ENCODE measurements around the gene METTL5. TPM values are rescaled to one million over a fixed set of nuclear protein-coding genes. Genes with fewer than 3 reads are reported as not detected.
"Not testable (repeated sequence)": the region's sequence is repeated elsewhere in the genome, so short reads cannot be mapped to it uniquely, and the experiment has no call there.

METTL5 gene
- total RNA-seq, 2 experiments from 2014 or later, result 63.4 to 63.6 TPM

DNA sequence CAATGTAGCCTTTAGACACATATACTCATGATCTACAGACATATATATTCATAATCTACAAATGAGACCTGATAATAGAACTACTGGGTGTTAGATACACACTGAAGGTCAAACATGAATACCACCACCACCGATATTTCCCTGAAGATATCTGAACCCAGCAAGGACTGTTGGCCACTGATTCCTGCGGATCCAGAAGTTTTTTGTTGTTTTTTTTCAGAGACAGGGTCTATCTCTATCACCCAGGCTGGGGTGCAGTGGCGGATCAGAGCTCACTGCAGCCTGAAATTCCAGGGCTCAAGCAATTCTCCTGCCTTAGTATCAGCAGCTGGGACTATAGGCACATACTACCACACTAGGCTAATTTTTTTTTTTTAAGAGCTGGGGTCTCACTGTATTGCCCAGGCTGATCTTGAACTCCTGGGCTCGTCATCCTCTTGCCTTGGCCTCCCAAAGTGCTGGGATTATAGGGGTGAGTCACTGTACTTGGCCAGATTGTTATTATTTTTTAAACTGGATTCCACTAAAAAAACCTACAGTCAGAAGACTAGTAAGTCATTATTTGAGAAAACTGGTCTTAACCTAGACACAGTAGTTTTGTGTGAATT, 1.8 kb downstream of the METTL5 start:
- ChIA-PET CTCF (no interaction called here), POLR2A (no interaction called here)
- Mint-ChIP-seq H3K27me3 (no peaks in the 10 kb centered on the region), H3K36me3 (ENCODE audit: low read depth) (peaks cover 44% of the 10 kb centered on the region), H3K4me3 (peak overlapping the region; percentile 49), H3K4me1 (peaks cover 60% of the 10 kb centered on the region), H3K9me3 (no peaks in the 10 kb centered on the region), H3K27ac (no peak overlapping the region)
- DNase-seq, result no peak

DNA sequence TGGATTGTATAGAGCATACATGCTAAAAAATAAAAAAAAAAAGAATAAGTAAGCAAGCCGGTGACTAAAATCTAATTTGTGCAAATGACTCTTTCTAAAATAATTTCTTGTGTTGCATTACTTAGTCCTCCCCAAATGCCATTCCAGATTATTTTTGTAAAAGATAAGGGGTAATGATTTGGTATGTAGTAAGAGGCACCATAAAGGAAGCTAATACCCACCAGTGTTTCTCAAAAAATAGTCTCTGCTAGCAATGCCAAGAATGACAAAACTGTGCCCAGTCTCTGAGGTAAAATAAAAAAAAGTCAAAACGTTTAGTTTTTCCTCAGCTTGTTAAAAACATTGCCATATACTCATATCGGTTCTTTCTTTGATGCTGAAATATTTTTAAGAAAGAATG, 2.7 kb downstream of the METTL5 start:
- POLR2A ChIA-PET, result no interaction called here
- no peak for DNase-seq
- Mint-ChIP-seq H3K36me3 (ENCODE audit: low read depth) (peaks cover 52% of the 10 kb centered on the region), H3K27ac (no peak overlapping the region), H3K4me3 (no peak overlapping the region), H3K9me3 (no peaks in the 10 kb centered on the region), H3K27me3 (no peaks in the 10 kb centered on the region), H3K4me1 (peaks cover 59% of the 10 kb centered on the region)
- CTCF ChIA-PET, result interaction anchor here (0.6 kb wide), 1 partner anchor 237 kb away, joined by 3 read pairs; no protein-coding TSS in a partner anchor

DNA sequence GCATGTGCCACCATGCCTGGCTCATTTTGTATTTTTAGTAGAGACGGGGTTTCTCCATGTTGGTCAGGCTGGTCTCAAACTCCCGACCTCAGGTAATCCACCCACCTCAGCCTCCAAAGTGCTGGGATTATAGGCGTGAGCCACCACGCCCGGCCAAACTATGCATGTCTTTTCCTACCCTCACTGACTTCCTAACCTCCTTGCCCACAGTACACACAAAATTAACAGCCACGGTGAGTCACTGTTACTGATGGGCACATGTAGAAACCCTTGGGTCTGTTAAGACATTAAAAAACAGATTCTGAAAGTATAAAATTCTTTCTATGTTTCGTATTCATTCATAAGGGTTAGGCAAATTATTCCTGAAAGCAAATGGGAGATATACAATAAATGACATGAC, 4.6 kb downstream of the METTL5 start:
- H3K9me3 Mint-ChIP-seq, CTCF ChIA-PET, DNase-seq, H3K27me3 Mint-ChIP-seq, H3K4me3 Mint-ChIP-seq: not testable (repeated sequence)
- Mint-ChIP-seq H3K4me1 (peaks cover 52% of the 10 kb centered on the region), H3K36me3 (ENCODE audit: low read depth) (peaks cover 70% of the 10 kb centered on the region), H3K27ac (peak overlapping the region; percentile 10)
- POLR2A ChIA-PET, result interaction anchor here (2.6 kb wide), 1 partner anchor 8 kb away, joined by 11 read pairs; no protein-coding TSS in a partner anchor

DNA sequence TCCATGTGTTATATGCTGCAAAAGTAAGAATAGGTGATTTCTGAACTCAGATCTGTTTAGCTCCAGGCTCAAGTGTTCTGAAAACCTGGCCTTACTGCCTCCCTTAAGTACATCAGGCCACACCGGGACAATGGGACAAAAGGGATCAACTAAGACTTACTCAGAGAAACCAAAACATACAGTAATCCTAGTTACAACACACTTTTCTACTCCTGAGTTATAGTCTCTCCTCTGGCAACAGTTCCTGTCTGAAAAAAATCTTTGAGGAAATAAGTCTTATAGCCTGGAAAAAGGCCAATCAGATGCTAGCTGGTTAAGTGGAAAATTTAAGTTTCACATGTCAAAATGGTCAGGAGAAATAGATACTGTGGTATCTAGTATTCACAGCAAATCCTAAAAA, 5.6 kb downstream of the METTL5 start:
- no peak for DNase-seq
- POLR2A ChIA-PET, result interaction anchor here (2.6 kb wide), 1 partner anchor 9 kb away, joined by 11 read pairs; no protein-coding TSS in a partner anchor
- Mint-ChIP-seq H3K36me3 (ENCODE audit: low read depth) (peaks cover 75% of the 10 kb centered on the region), H3K4me3 (no peak overlapping the region), H3K9me3 (no peaks in the 10 kb centered on the region), H3K27me3 (no peaks in the 10 kb centered on the region), H3K4me1 (peaks cover 47% of the 10 kb centered on the region), H3K27ac (no peak overlapping the region)
- CTCF ChIA-PET, result interaction anchor here (1.4 kb wide), 1 partner anchor 10 kb away, joined by 4 read pairs; no protein-coding TSS in a partner anchor

DNA sequence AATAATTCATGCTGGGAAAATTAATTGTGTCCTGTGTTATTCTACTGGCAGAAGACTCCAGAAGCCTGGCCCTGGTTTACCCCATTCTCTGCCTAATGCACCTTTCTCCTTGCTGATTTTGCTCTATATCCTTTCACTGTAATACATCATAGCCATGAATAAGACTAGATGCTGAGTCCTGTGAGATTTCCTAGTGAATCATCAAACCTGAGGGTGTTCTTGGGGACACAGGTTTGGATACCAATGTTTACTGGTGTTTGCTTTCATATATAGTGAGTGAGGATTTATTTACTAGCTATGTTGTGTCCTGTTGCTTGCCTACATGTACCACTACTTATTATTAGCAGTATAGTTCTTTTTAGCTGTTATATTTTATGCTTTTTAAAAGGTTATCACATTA, 6.5 kb downstream of the METTL5 start:
- CTCF ChIA-PET, result interaction anchor here (1.0 to 1.4 kb wide), 2 partner anchors 9 to 14 kb away, joined by 3 to 4 read pairs; no protein-coding TSS in a partner anchor
- DNase-seq, result no peak
- Mint-ChIP-seq H3K36me3 (ENCODE audit: low read depth) (peaks cover 76% of the 10 kb centered on the region), H3K4me3 (no peak overlapping the region), H3K27me3 (no peaks in the 10 kb centered on the region), H3K4me1 (peaks cover 39% of the 10 kb centered on the region), H3K27ac (no peak overlapping the region), H3K9me3 (no peaks in the 10 kb centered on the region)
- POLR2A ChIA-PET, result interaction anchor here (2.6 kb wide), 1 partner anchor 10 kb away, joined by 11 read pairs; no protein-coding TSS in a partner anchor

DNA sequence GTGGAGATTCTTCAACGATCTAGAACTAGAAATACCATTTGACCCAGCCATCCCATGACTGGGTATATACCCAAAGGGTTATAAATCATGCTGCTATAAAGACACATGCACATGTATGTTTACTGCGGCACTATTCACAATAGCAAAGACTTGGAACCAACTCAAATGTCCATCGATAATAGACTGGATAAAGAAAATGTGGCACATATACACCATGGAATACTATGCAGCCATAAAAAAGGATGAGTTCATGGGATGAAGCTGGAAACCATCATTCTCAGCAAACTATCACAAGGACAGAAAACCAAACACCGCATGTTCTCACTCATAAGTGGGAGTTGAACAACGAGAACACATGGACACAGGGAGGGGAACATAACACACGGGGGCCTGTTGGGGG, 7.3 kb downstream of the METTL5 start:
- DNase-seq, H3K9me3 Mint-ChIP-seq, H3K27me3 Mint-ChIP-seq, CTCF ChIA-PET, H3K4me3 Mint-ChIP-seq, H3K27ac Mint-ChIP-seq: not testable (repeated sequence)
- Mint-ChIP-seq H3K36me3 (ENCODE audit: low read depth) (peaks cover 74% of the 10 kb centered on the region), H3K4me1 (peaks cover 30% of the 10 kb centered on the region)
- POLR2A ChIA-PET, result interaction anchor here (2.6 kb wide), 1 partner anchor 11 kb away, joined by 11 read pairs; no protein-coding TSS in a partner anchor

DNA sequence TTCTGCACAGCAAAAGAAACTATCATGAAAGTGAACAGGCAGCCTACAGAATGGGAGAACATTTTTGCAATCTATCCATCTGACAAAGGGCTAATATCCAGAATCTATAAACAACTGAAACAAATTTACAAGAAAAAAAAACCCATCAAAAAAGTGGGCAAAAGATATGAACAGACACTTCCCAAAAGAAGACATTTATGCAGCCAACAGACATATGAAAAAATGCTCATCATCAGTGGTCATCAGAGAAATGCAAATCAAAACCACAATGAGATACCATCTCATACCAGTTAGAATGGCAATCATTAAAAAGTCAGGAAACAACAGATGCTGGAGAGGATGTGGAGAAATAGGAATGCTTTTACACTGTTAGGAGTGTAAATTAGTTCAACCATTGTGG, 7.7 kb downstream of the METTL5 start:
- CTCF ChIA-PET, result interaction anchor here (3.2 kb wide), 1 partner anchor 8 kb away, joined by 21 read pairs; the partner anchor contains the start of gene METTL5
- H3K4me1 Mint-ChIP-seq, result peaks cover 26% of the 10 kb centered on the region

DNA sequence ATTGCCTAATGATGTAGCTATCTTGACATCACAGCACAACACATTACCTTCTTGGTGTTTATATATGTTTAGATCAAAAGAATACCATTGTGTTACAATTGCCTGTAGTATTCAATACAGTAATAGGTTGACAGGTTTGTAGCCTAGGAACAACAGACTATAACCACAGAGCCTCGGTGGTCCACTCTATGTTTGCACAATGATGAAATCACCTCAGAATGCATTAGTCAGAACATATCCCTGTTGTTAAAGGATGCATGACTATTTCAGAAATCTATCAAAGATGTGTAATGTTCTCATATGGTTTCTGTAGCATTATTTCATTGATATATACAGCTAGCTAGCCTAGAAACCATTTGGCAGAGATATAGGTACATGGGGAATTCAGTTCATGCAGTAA, 8.9 kb downstream of the METTL5 start:
- ChIA-PET POLR2A (interaction anchor here (1.1 to 1.5 kb wide), 5 partner anchors 8 to 17 kb away, joined by 3 to 4 read pairs (median 3); partner anchors contain the start of genes METTL5, SSB and UBR3), CTCF (interaction anchor here (0.6 to 3.2 kb wide), 2 partner anchors 9 to 224 kb away, joined by 4 to 21 read pairs; partner anchors contain the start of gene METTL5)
- DNase-seq, result no peak
- H3K9me3 Mint-ChIP-seq, result no peaks in the 10 kb centered on the region
- no peak overlapping the region for H3K4me3 Mint-ChIP-seq
- no peak overlapping the region for H3K27ac Mint-ChIP-seq
- H3K36me3 Mint-ChIP-seq (ENCODE audit: low read depth), result peaks cover 74% of the 10 kb centered on the region
- peaks cover 15% of the 10 kb centered on the region for H3K4me1 Mint-ChIP-seq
- no peaks in the 10 kb centered on the region for H3K27me3 Mint-ChIP-seq

More for the DNA sequence above, 7.7 kb downstream of the METTL5 start:
- H3K4me3 Mint-ChIP-seq, POLR2A ChIA-PET, DNase-seq, H3K9me3 Mint-ChIP-seq, H3K27ac Mint-ChIP-seq, H3K27me3 Mint-ChIP-seq: not testable (repeated sequence)
- peaks cover 75% of the 10 kb centered on the region for H3K36me3 Mint-ChIP-seq (ENCODE audit: low read depth)

DNA sequence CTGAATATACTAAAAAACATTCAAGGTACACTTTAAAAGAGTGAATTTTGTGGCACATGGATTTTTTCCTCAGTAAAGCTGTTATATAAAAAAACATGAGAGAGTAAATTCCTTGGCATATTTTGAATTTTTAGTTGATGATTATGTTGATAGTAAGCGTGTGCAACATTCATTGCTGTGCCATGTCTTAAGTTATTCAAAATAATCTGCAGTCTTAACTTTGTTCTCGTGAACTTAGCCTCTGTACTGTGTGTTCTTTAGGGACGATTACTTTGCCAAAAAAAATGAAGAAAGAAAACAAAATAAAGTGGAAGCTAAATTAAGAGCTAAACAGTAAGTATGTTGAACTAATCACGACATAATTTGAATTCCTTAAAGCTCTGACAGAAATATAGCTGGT, 16.5 kb downstream of the METTL5 start:
- Mint-ChIP-seq H3K27me3 (no peaks in the 10 kb centered on the region), H3K36me3 (ENCODE audit: low read depth) (peaks cover 55% of the 10 kb centered on the region), H3K27ac (no peak overlapping the region), H3K4me3 (no peak overlapping the region), H3K4me1 (no peaks in the 10 kb centered on the region), H3K9me3 (no peaks in the 10 kb centered on the region)
- no peak for DNase-seq
- ChIA-PET POLR2A (no interaction called here), CTCF (interaction anchor here (0.6 to 1.4 kb wide), 3 partner anchors 11 to 18 kb away, joined by 3 to 4 read pairs (median 3); partner anchors contain the start of gene METTL5)

DNA sequence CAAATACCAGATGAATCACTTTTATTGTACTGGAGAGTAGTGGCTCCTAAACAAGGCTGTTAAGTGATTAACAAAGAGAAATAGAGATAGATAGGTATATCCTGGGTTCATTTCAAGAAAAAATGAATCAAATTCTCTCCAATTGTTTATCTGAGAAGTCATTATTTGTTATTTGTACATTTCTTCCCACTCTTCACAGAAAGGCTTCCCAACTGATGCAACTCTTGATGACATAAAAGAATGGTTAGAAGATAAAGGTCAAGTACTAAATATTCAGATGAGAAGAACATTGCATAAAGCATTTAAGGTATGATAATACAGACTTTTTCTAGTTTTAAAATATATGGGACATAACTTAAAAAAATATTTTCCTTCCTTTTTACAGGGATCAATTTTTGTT, 18.1 kb downstream of the METTL5 start:
- DNase-seq, result no peak
- Mint-ChIP-seq H3K36me3 (ENCODE audit: low read depth) (peaks cover 54% of the 10 kb centered on the region), H3K27ac (no peak overlapping the region), H3K4me3 (no peak overlapping the region), H3K4me1 (peaks cover 12% of the 10 kb centered on the region), H3K9me3 (no peaks in the 10 kb centered on the region), H3K27me3 (no peaks in the 10 kb centered on the region)
- ChIA-PET CTCF (no interaction called here), POLR2A (no interaction called here)

DNA sequence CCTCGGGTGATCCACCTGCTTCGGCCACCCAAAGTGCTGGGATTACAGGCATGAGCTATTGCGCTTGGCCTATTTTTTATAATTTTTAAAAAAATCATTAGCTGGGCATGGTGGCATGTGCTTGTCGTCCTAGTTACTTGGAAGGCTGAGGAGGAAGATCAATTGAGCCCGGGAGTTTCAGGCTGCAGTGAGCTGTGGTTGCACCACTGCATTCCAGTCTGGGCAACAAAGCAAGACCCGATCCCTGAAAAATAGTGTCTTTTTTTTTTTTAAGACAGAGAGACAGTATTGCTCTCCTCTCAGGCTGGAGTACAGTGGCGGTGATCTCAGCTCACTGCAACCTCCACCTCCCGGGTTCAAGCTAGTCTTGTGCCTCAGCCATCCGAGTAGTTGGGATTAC, 21.2 kb downstream of the METTL5 start:
- DNase-seq, result no peak
- peaks cover 26% of the 10 kb centered on the region for H3K4me1 Mint-ChIP-seq
- peaks cover 40% of the 10 kb centered on the region for H3K36me3 Mint-ChIP-seq (ENCODE audit: low read depth)
- no peak overlapping the region for H3K27ac Mint-ChIP-seq
- H3K4me3 Mint-ChIP-seq, result no peak overlapping the region
- ChIA-PET CTCF (interaction anchor here (1.3 kb wide), 1 partner anchor 11 kb away, joined by 5 read pairs; no protein-coding TSS in a partner anchor), POLR2A (interaction anchor here (1.0 to 1.7 kb wide), 3 partner anchors 8 to 25 kb away, joined by 3 read pairs; no protein-coding TSS in a partner anchor)
- no peaks in the 10 kb centered on the region for H3K9me3 Mint-ChIP-seq
- H3K27me3 Mint-ChIP-seq, result no peaks in the 10 kb centered on the region

DNA sequence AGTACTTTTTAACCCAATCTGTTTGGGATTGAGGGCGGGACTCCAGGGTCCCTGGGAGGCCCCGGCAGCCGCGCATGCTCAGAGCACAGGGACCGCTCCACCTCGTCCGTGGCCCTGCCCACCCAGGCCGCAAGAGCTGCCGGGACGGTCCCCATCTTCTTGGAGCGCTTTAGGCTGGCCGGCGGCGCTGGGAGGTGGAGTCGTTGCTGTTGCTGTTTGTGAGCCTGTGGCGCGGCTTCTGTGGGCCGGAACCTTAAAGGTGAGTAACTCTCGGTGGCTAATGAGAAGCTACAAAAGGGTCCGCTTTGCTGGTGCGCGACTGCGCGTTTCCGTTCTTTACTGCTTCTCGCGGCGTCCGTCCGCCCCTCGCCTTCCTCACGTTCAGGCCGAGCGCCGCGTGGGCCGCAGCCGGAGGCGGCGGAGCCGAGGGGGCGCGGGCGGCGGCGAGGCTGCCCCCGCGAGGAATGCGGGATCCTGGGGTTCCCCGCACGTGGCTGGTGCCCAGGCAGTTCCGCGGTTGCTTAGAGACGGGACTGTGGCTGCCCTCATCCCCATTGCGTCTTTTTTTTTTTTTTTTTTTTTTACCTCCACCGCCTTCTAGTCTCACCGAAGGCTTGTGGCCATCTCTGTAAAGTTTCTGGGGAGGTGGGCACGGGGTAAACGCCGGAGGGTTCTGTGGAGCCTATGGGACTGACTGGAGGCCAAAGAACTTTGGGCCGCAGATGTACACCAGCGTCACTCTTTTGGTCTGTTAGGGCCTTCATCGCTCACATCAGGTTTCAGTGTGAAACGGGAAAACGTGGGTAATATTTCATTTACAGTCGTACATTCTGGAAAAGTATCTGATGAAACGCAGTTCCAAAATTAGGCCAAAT, 25.8 kb downstream of the METTL5 start, which contains the start of gene SSB:
Gene SSB (plus strand): TSS at position 154 of the 875 bp plus-strand sequence. CDS start 2,090 bp downstream, outside the sequence.
- H3K4me1 Mint-ChIP-seq, result peaks cover 35% of the 10 kb centered on the region
- H3K36me3 Mint-ChIP-seq (ENCODE audit: low read depth), result peaks cover 15% of the 10 kb centered on the region
- POLR2A ChIA-PET, result interaction anchor here (0.7 to 2.5 kb wide), 6 partner anchors 11 to 691 kb away, joined by 3 to 20 read pairs (median 5); partner anchors contain the start of gene UBR3
- H3K27ac Mint-ChIP-seq, result peak within 1 kb of the TSS; percentile 86
- H3K4me3 Mint-ChIP-seq, result peak within 1 kb of the TSS; percentile 82
- DNase-seq, result peak; percentile 96
- CTCF ChIA-PET, result interaction anchor here (0.7 to 1.1 kb wide), 4 partner anchors 9 to 1130 kb away, joined by 3 read pairs; partner anchors contain the start of genes GORASP2 and UBR3
- no peaks in the 10 kb centered on the region for H3K9me3 Mint-ChIP-seq
- H3K27me3 Mint-ChIP-seq, result peaks cover 2% of the 10 kb centered on the region
